Activated CD4-positive, alpha-beta T cell treated with anti-CD3 and anti-CD28 coated beads for 48 hours (primary cell): ENCODE measurements around the gene COG7.
"Not testable (repeated sequence)": the region's sequence is repeated elsewhere in the genome, so short reads cannot be mapped to it uniquely, and the experiment has no call there.

Experiments used
- DNase-seq: peaks from one replicate; pipeline ENCODE4 v3.0.0-alpha.2; 2020

The COG7 gene

DNA sequence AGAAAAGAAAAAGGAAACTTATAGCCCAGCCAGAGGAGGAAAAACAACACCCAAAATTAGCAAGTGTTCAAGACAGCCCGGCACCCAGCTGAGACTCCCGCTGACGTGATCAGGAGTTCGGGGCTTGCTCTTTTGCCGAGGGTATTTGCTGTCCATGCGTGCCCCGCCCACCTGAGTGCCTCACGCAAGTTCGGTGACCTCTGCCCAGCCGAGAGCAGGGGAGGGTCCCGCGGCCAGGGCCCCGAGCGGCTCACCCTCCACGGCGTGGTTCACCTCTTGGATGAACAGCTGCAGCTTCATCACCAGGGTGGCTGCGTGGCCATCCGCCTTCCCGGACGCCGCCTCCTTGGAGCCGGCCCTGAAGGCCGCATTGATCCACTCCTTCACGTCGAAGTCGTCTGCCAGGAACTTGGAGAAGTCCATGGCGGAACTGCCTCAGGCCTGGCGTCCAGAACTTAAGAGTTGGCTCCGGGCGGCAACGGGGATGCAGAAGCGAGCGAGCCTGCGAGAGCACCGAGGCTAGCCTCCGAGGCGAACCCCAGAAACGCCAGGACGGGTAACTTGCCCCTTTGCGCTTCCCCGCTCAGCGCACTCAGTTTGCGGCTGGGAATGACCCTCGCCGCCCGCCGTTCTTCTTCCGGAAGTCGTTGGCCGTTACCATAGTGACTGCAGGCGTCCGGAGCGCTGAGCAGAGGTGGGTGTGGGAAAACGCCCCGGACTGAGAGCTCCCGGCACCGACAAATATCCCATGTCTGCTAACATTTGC, at the start of gene COG7:
COG7 (minus strand) TSS at position 618 of the 766 bp plus-strand sequence; CDS start at position 423, 195 bp downstream.
- peak; percentile 90 for DNase-seq

DNA sequence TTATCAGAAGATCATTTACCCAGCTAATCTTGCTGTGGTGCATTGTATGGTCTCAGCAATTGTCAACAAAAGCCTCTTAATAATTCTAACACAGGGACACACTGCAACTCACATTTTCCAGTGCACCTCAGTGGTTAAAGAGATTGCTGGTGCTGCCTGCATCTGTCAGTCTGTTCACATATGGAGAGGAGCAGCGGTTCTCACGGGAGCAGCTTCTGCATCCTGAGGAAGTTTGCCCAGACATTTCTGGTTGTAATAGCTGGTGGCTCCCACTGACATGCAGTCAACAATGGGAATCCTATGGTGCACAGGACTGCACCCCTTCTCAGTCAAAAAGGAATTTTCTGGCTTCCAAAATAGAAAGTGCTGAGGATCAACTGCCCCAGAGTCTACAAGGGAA, 49.5 kb upstream of the COG7 start:
- DNase-seq: no peak

DNA sequence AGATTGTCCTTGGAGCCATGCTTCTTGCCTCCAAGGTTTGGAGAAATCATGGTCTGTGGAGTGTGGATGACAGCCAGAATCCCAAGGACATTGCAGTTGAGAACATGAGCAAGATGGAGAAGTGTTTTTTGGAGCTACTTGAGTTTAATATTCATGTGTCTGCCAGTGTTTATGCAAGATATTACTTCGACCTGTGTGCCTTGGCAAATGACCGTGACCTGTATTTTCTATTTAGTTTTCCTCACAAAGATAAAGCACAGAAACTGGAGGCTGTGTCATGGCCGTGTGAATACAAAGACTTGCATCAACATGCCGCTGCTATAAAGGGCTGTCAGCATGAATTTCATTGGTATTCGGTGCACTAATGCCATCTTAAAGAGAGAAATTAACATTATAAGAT, 48.3 kb upstream of the COG7 start:
- DNase-seq: no peak

DNA sequence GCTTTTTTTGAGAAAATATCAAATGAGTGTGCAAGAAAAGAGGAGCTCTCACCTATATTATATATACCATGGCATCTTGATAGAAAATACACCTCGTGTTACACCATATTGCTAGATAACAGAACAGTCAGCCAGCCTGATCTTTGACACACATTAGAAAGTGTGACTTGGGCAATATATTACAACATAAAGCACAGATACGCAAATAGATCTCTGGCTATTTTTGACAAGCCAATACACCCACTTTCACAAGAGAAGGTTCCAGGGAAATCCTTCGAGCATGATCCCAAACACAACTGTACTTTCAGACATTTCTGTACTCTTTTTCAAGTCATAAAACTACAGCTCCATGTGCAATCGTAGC, 47.9 kb upstream of the COG7 start:
- no peak for DNase-seq

DNA sequence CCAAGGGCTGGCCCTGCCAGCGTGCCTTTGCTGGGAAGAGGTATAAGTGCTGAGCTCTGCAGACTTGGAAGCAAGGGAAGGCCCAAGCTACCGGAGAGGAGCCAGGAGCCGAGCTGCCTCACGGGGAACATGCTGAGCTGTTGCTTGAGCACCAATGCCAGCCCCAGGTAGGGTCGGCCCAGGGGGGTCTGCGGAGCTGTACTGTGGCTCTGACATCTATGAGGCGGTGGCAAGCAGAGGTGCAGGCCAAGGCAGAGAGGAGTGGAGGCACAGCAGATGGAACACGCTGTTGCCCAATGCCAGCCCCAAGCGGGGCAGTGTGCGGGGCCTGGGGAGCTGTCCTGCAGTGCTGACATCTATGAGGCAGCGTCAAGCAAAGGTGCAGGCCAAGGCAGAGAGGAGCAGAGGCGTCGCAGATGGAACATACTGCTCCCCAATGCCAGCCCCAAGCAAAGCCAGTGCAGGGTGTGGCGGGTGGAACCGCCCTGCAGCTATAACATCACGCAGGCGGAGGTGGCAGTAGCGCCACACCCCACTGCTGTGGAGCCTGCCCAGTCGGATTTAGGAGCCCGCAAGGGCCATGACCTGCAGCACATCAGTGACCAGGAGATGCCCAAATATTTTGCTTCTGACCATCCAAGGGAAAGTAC, 47.3 kb upstream of the COG7 start:
- no peak for DNase-seq

DNA sequence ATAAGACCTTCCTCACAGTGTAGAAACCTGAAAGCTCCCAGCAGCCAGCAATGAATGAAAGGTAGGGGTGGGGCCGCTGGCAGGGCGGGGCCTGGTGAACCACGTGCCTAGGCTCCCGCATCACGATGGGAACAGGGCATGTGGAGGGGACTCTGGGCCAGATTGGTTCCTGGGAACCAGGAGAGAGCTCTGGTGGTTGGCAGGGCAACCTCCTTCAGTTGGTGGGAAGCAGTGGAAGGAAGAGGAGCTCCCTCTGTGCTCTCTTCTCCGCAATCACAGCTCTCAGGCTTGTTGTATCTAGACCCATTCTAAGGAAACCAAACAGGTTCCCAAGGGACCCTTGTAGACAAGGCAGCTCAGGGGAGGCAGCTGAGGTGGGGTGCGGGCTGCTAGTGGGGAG, 46.8 kb upstream of the COG7 start:
- DNase-seq: no peak

DNA sequence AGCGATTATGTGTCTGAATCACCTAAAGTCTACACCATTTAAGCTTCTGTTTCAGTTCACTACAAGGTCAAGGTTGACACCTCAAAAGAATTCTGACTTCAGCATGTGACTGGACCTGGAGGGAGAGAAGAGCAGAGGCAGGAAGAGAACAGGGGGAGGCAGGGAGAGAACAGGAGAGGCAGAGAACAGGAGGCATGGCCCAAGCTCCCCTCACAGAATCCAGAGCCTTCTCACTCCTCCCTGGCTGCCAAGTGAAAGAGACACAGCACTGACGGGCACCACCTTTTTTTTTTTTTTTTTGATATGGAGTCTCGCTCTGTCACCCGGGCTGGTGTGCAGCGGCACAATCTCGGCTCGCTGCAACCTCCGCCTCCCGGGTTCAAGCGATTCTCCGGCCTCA, 45.9 kb upstream of the COG7 start:
- no peak for DNase-seq

DNA sequence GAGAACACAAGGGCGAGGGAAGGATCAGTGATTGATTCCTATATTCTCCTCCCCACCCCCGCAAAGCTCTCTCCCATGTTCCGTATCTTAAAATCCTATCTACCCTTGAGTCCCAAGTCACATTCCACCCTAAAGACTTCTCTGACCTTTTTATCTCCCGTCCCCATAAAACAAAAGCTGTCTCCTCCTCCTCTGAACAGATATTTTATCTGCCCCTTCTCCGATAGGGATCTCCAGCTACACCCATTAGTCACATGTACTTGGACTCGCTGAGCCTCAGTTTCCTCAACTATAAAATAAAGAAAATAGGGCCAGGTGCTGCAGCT, 44.5 kb upstream of the COG7 start:
- DNase-seq: no peak

DNA sequence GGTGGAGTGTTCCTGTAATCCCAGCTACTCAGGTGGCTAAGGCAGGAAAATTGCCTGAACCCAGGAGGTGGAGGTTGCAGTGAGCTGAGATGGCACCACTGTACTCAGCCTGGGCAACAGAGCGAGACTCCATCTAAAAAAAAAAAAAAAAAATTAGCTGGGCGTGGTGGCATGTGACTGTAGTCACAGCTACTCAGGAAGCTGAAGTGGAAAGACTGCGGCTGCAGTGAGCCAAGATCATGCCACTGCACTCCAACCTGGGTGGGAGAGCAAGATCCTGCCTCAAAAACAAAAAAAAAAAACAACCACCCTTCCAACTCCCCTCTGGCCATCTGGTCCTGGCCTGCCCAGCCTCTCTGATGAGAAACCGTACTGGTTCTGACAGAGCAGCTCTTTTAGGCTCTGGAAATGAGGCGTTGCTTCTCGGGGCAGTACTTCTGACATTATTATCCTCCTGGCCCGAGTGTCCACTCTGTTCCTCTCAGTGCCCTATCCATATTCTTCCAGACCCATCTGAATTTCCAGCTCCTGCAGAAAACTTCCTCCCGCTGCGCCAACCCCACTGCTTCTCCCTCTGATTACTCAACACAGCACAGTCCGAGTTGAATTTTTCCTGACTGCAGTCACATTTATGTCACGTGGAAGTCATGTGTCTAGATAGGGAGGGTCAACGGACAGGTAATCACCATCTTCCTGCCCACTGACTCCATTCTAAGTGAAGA, 44.0 kb upstream of the COG7 start:
- no peak for DNase-seq

DNA sequence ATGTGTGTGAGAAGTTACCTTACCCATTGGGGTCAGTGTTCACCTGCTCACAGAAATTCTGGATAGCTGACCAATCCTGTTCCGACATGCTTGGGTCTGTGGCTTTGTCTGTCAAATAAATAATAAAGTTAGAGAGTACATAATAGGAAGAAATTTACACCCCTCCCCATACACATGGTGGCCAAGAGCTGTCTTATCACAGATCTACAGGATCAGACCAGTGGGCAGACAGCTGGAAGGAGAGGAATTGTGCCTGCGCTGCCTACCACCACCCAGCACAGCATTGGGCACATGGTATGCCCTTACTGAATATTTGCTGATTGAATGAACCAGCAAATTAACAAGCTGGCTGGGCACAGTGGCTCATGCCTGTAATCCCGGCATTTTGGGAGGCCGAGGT, 42.7 kb upstream of the COG7 start:
- no peak for DNase-seq

DNA sequence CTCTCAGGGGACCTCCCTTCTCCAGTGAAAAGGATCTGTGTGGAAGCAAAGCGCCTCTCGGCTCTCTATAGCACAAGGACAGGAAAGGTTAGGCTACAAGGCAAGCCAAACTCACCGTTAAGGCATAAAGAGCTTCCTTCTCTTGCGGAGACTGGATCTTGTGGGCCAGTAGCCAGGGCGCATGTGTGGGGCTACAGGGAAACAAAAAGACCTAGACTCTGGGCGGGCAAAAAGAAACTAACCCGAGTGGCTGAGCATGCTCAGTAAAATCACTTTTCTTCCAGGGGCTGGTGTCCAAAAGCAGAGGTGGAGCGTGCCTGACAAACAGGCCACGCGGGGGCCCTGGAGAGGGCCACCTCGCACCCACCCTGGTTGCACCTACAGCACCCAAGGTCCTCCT, 41.2 kb upstream of the COG7 start:
- no peak for DNase-seq

DNA sequence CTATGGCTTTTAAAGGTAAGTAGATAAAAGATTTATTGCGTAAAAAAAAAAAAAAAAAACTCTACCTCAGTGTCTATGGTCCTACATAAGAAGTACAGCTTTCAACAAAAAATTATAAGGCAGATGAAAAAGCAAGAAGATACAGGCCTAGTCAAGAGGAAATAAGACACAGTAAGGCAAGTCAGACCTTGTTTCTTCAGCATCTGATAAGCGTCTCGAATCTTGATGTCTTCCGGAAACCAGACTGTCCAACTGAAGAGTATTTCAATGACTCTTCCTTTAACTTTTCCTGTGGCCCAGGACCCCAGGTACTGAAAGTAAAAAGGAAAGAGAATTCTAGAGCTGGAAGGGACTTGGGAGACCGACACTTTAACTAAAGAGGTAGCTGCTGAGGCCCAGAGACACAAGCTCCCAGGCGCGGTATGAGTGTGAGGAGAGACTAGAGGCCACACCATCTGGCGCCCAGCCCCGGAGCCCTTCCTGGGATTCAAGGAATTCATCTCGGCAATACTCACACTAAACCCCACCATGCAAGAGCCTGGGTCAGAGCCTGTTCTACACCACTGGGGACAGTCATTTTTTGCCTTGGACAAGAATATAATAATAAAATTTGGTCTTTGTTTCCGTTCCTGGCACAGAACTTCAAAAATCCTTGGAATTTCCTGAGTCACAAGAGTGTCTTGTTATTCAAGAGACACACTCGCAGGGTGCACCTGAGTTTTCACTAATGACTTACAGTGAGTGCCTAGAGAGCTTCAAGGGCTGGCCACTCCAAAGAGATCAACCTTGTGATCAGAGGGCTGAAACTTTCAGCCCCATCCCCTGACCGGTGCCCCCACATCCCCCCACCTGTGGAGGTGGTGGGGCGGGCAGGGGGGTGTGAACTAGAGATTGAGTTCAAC, 38.8 kb upstream of the COG7 start:
- DNase-seq: no peak

DNA sequence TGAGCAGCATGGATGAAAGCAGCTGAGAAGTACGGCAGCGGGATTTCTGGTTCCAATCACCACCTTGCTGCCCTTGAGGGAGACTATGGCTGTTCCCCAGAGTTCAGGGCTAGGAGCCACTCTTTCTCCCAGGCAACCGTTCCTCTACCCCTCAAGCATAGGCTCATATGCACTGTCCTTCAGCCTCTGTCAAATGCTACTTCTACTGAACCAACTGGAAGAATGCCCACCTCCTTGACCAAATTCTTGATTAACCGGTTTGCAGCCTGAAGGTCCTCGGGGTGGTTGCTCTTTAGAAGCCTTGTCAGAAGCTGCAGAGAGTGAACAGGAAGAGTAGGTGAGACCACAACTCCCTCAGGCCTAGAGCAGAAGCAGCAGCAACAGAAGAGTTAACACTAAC, 33.5 kb upstream of the COG7 start:
- no peak for DNase-seq

DNA sequence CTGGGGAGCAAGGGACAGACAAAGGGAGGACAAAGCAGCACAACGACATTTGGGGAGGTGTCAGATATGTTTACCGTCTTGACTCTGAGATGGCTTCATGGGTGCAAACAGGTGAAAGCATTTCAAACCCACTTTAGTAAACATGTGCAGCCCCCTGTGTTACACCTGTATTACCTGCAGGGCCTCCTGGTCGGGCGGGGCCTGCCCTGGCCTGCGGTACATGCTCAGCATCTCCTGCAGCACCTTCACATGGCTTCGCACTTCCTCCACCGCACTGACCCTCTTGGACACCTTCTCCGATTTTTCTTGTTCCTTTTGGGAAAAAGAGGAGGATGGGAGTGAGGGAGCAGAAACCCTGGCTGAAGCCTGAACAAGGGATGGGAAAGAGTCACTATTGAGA, 32.9 kb upstream of the COG7 start:
- no peak for DNase-seq

DNA sequence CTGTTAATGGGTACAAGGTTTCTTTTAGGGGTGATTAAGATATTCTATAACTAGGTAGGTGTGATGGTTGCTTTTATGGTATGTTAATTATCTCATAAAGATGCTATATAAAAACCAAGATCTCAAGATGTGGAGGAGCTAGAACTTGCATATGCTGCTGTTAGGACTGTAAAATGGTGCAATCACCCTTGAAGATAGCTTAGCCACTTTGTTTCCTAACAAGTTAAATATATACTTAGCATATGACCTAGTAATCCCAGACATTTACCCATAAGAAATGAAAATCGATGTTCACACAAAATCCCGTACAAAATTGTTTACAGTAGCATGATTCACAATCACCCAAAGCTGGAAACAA, 32.2 kb upstream of the COG7 start:
- no peak for DNase-seq

DNA sequence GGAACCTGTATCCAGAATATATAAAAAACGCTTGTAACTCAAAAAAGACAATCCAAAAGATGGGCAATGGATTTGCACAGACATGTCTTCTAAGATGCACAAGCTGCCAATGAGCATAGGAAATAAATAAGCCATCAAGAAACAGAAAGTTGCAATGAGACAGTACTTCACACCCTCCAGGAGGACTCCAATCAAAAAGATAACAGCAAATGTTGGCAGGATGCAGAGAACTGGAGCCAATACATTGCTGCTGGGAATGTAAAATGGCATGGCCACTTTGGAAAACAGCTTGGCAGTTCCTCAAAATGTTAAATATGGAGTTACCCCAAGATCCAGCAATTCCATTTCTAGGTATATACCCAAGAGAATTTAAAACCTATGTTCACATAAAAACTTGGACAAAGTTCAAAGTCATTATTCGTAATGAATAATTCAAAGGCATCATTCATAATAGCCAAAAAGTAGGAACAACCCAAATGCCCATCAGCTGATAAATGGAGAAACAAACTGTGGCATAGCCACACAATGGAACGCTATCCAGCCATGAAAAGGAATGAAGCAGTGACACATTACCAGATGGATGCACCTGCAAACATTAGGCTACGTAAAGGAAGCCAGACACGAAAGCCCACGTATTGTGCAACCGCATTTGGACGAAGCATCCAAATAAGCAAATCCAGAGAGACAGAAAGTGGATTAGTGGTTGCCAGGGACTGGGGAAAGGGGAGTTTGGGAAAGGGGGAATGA, 31.7 kb upstream of the COG7 start:
- no peak for DNase-seq

DNA sequence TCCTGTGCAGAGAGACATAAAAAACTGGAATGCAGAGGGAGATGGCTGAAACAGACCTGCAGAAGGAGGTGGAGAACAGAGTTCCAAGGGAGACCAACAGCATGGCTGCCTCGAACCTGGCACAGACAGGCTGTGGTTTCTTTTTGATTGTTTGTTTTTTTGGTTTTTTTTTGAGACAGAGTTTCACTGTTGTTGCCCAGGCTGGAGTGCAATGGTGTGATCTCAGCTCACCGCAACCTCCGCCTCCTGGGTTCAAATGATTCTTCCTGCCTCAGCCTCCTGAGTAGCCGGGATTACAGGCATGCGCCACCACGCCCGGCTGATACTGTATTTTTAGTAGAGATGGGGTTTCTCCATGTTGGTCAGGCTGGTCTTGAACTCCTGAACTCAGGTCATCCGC, 30.5 kb upstream of the COG7 start:
- DNase-seq: not testable (repeated sequence)

DNA sequence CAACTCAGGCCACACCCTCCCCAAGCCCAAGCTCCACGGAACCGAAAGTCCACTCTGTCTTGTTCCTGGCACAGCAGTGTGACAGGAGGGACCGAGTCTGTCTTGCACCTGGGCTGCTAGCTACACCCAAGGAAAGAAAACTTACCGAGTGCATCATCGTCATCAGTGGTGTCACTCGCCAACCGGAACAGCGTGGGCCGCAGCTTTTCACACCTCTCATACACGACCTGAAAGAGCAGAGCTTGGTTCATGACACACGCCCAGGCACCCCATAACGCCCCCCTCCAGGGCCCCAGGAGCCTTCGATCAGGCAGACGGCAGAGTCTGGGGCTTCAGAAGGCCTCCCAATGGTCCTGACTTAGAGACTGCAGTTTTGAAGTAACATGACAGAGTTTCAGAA, 29.8 kb upstream of the COG7 start:
- DNase-seq: no peak

DNA sequence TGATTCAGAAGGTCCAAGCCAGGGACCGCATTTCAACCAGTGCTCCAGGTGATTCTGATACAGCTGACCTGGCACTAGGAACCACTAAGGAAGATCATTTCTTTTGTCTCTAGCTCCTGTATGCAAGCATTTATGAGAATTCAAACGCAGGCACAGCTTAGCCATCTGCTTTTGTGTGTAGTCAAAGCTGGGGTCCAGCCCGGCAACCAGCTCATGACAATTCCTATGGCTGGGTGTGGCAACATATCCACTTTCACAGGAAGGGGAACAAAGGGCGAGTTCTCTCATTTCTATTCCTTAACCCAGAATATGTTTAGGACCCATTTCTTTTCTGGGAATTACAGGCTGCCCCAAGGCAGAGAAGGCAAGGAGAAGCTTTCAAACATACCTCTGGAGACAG, 27.3 kb upstream of the COG7 start:
- no peak for DNase-seq

DNA sequence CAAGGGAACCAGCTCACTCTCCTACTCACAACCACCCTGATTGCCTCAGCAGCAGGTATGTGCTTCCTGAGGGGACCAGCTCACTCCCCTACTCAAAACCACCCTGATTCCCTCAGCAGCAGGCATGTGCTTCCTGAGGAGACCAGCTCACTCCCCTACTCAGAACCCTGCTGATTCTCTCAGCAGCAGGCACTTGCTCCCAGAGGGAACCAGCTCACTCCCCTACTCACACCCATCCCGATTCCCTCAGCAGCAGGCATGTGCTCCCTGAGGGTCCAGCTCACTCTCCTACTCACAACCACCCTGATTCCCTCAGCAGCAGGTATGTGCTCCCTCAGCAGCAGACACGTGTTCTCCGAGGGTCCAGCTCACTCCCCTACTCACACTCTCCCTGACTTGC, 26.1 kb upstream of the COG7 start:
- no peak for DNase-seq

DNA sequence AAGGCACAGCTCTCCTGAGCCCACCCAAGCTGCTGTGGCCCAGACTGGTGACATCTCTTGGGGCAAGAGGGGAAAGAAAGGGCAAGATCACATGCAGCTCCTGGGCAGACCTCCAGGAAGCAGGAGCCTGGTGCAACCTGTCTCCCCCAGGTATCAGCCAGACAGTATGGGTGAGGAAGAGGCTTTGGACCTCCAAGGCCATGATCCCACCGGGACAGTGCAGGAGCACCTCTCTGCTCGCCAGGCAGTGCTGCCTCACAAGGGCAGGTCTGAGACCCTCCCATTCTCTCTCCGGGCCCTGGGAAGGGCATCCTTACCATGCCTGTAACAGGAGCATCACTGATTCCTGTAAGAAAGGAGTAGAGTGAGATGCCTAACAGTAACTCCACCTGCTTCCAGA, 25.6 kb upstream of the COG7 start:
- no peak for DNase-seq

DNA sequence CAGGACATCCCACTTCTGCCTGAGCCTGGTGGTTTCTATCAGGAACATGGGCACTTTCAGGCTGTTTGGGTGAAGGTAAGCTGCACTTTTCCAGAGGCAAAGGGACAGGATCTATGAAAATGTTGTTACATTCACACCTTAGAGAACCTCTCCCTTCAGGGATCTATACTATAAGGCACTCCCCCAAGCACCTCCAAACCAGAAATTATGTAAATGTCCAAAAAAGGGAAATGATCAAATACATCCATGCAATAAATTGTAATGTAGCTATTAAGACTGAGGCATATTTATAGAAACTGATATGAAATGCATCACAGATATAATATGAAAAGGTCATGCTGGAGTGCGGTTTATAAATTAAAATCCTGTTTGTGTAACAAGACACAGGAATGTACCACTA, 23.3 kb upstream of the COG7 start:
- no peak for DNase-seq

DNA sequence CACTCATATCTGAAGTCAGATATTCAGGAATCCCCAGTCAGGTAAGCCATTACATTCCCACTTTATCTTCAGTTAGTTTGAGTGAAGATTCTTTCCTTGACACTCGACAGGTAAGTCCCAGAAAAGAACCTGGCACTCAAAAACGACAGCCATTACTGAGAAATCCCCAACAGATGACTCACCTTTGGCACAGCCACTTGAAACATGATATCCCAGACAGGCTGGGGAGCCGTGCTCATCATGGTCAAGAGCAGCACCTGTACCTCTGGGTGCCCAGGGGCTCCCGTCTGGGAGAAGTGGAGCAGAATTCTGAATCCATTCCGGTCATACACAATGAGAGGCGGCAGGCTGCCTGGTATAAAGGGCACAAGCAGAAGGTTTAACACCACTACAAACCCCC, 16.8 kb upstream of the COG7 start:
- DNase-seq: no peak
